HepG2 (cell line): ENCODE data around the gene ZDHHC3. TPM values are rescaled to one million over a fixed set of nuclear protein-coding genes. Genes with fewer than 3 reads are reported as not detected.

Source experiments
- ATAC-seq: fragments of 200-7000 bp; cut with Tn5 transposase; 3 replicates; pipeline ENCODE4 v1.9.1; 2020; ENCODE audit warnings: mild to moderate bottlenecking, moderate library complexity
- BruUV-seq: library from RNA; stranded (reverse); fragments of 400-500 nt; replicated peaks from 2 replicates; lab custom pipeline; 2021; lab: Mats Ljungman, UMichigan
- CTCF ChIA-PET: fragments of 300-600 bp; formaldehyde crosslinking; extraction: SDS; loops from one replicate; lab custom pipeline; 2021; ENCODE audit warnings: low total read pairs, inconsistent platforms, low intra/inter-chr PET ratio; lab: Yijun Ruan, JAX
- POLR2A ChIA-PET: fragments of 350-600 bp; sonication (Branson Sonifier 250); formaldehyde crosslinking; loops from one replicate; lab custom pipeline; 2020; ENCODE audit warnings: antibody characterized with exemption, inconsistent platforms; lab: Yijun Ruan, JAX
- DNase-seq: peaks from one replicate; pipeline ENCODE4 v3.0.0-alpha.2; 2015; ENCODE audit warnings: low spot score
- FAIRE-seq: peaks from 3 replicates; lab custom pipeline; 2011; peaks lifted over from hg19 to GRCh38; lab: Jason Lieb, UNC
- H2AFZ ChIP-seq: one replicate; pipeline ENCODE4 v1.6.1; 2011; ENCODE audit warnings: low read length, inconsistent platforms
- H3K27ac ChIP-seq: fragments of 300-600 bp; 3 replicates; pipeline ENCODE4 v1.8.0; 2011; ENCODE audit warnings: mixed run types, mild to moderate bottlenecking, mixed read lengths, low read length, inconsistent platforms; ENCODE audit not compliant: insufficient read depth; ENCODE audit errors: extremely low read length
- H3K27me3 ChIP-seq, 2 experiments: fragments of 200-600 bp in 1 of 2; 2 replicates in 1 of 2; 3 replicates in 1 of 2; pipeline versions ENCODE4 v1.6.0 to v1.8.0; 2011; ENCODE audit warnings: low read length in 2 of 2, mild to moderate bottlenecking in 2 of 2, moderate library complexity in 2 of 2, inconsistent platforms in 1 of 2; ENCODE audit not compliant: insufficient read depth in 2 of 2, control insufficient read depth in 1 of 2
- H3K36me3 ChIP-seq, 2 experiments: fragments of 200-600 bp in 1 of 2; replicated peaks in 1 of 2; 2 replicates in 1 of 2; 3 replicates in 1 of 2; pipeline versions ENCODE4 v1.5.1 to v1.8.0; 2011; ENCODE audit warnings: low read length in 2 of 2, inconsistent platforms in 1 of 2; ENCODE audit not compliant: insufficient read depth in 2 of 2, control insufficient read depth in 1 of 2
- H3K4me1 ChIP-seq: 2 replicates; pipeline ENCODE4 v1.5.1; 2012; ENCODE audit warnings: low read length, inconsistent platforms; ENCODE audit not compliant: insufficient read depth
- H3K4me2 ChIP-seq: 2 replicates; pipeline ENCODE4 v1.6.0; 2011; ENCODE audit warnings: low read depth, low read length, inconsistent platforms
- H3K4me3 ChIP-seq, 3 experiments: fragments of 200-600 bp in 1 of 3; sonication (generic), shearing (Covaris generic) in 1 of 3; replicated peaks in 1 of 3; 2 replicates each; pipeline ENCODE4 v1.5.1; 2011 to 2016; ENCODE audit warnings: low read length in 3 of 3, inconsistent platforms in 2 of 3, low read depth in 2 of 3, mild to moderate bottlenecking in 2 of 3, control low read depth in 1 of 3, mixed read lengths in 1 of 3; ENCODE audit not compliant: insufficient read depth in 1 of 3
- H3K79me2 ChIP-seq: one replicate; pipeline ENCODE4 v1.6.1; 2011; ENCODE audit warnings: low read length, inconsistent platforms; ENCODE audit not compliant: insufficient read depth
- H3K9ac ChIP-seq: 2 replicates; pipeline ENCODE4 v1.6.0; 2011; ENCODE audit warnings: mild to moderate bottlenecking, low read depth, low read length, inconsistent platforms; ENCODE audit not compliant: insufficient read depth
- H3K9me3 ChIP-seq: 2 replicates; pipeline ENCODE4 v1.5.1; 2012; ENCODE audit warnings: mild to moderate bottlenecking, low read length
- H4K20me1 ChIP-seq: 2 replicates; pipeline ENCODE4 v1.6.0; 2011; ENCODE audit warnings: inconsistent platforms, mild to moderate bottlenecking, low read length, moderate library complexity; ENCODE audit not compliant: insufficient read depth
- ELF3 ChIP-seq: IDR thresholded peaks from 2 replicates; pipeline ENCODE4 v1.6.1; 2016; ENCODE audit warnings: missing genetic modification reagents, missing compliant biosample characterization
- JUN ChIP-seq: sonication (generic); formaldehyde crosslinking; IDR thresholded peaks from 2 replicates; pipeline ENCODE4 v1.4.0; 2020; ENCODE audit warnings: mild to moderate bottlenecking, missing genetic modification reagents
- MEIS1 ChIP-seq: sonication (generic); formaldehyde crosslinking; IDR thresholded peaks from 2 replicates; pipeline ENCODE4 v1.9.0; 2021; ENCODE audit warnings: mild to moderate bottlenecking, missing genetic modification reagents, moderate library complexity, borderline replicate concordance
- NFIB ChIP-seq: sonication (generic); formaldehyde crosslinking; IDR thresholded peaks from 2 replicates; pipeline ENCODE4 v1.9.0; 2021; ENCODE audit warnings: missing genetic modification reagents, mild to moderate bottlenecking, borderline replicate concordance
- ONECUT2 ChIP-seq: sonication (generic); formaldehyde crosslinking; IDR thresholded peaks from 2 replicates; pipeline ENCODE4 v1.4.0; 2020; ENCODE audit warnings: missing genetic modification reagents
- PAX8 ChIP-seq: sonication (generic); formaldehyde crosslinking; IDR thresholded peaks from 2 replicates; pipeline ENCODE4 v1.8.0; 2022; ENCODE audit warnings: mild to moderate bottlenecking, missing genetic modification reagents, borderline replicate concordance
- RARG ChIP-seq: sonication (generic); formaldehyde crosslinking; IDR thresholded peaks from 2 replicates; pipeline ENCODE4 v1.4.0; 2020; ENCODE audit warnings: low read depth, mild to moderate bottlenecking, missing genetic modification reagents
- SMARCE1 ChIP-seq: fragments of 450-650 bp; IDR thresholded peaks from 2 replicates; pipeline ENCODE4 v1.6.1; 2017; ENCODE audit warnings: borderline replicate concordance
- ZKSCAN1 ChIP-seq: fragments of 150-350 bp; IDR thresholded peaks from 2 replicates; pipeline ENCODE4 v1.6.1; 2014; ENCODE audit warnings: low read length
- ZNF232 ChIP-seq: sonication (generic); formaldehyde crosslinking; IDR thresholded peaks from 2 replicates; pipeline ENCODE4 v1.4.0; 2020; ENCODE audit warnings: missing genetic modification reagents, borderline replicate concordance
- ZNF703 ChIP-seq: sonication (generic); formaldehyde crosslinking; IDR thresholded peaks from 2 replicates; pipeline ENCODE4 v1.5.1; 2020; ENCODE audit warnings: missing genetic modification reagents, mild to moderate bottlenecking, moderate library complexity, borderline replicate concordance
- ZNF775 ChIP-seq: sonication (generic); formaldehyde crosslinking; IDR thresholded peaks from 2 replicates; pipeline ENCODE4 v1.4.0; 2020; ENCODE audit warnings: missing genetic modification reagents, mild to moderate bottlenecking, moderate library complexity, borderline replicate concordance
- WGBS: methylation state at CpG from one replicate; pipeline ENCODE4 v1.1.6; 2017; ENCODE audit warnings: low lambda C conversion rate; 5-methylcytosine and 5-hydroxymethylcytosine counted together
- in situ Hi-C: cut with HindIII; loops from 2 replicates; pipeline ENCODE4 v1.10.0; 2017; ENCODE audit warnings: low pct_unique_long_range_greater_than_20kb; ENCODE audit not compliant: extremely low pct_ligation_motif_present
- intact Hi-C: fragments of 100-400 bp; cut with micrococcal nuclease; formaldehyde crosslinking; loops from one replicate; pipeline ENCODE4 v1.10.0; 2022; ENCODE audit not compliant: unreplicated experiment
- polyA plus RNA-seq, 8 experiments: library from polyadenylated mRNA; depleted of rRNA in 3 of 8; stranded (reverse) in 7 of 8; unstranded in 1 of 8; fragments of >200 nt; fragmentation: Illumina TruSeq in 4 of 8; extraction: Trizol in 4 of 8; gene quantifications; 2 replicates each; pipeline versions ENCODE4 v1.2.1 to v1.2.3, GENCODE V29; 2011 to 2016; ENCODE audit warnings: low read depth in 4 of 8, missing spikeins in 1 of 8, mixed read lengths in 1 of 8; ENCODE audit not compliant: insufficient read depth in 1 of 8
- total RNA-seq, 5 experiments: library from RNA; depleted of rRNA; stranded (reverse); fragments of >200 nt; fragmentation: Illumina TruSeq; extraction: Trizol; gene quantifications; 2 replicates each; pipeline ENCODE4 v1.2.3, GENCODE V29; 2016; ENCODE audit warnings: low read depth in 1 of 5

Gene ZDHHC3
- total and polyA plus RNA-seq, 2 of the 13 experiments (the other 11 are each of a cell fraction or from before 2014, with no cell fraction given), result 44.1 to 65.7 TPM

DNA sequence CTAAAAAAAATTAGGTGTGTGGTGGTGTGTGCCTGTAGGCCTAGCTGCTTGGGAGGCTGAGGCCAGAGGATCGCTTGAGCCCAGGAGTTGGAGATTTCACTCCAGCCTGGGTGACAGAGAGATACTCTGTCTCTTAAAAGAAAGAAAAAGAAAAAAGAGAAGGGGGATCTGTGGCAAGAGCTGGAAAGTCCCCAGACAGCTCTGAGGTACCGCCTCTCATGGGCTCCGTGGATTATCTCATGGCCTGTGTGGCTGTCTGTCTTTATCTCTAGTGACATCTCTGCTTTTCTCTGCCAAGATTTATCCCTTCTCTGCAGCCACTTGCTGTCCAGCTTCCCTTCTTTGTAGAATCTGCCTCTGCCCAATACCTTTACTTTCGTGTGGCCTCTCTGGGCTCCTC, 5.8 kb upstream of the ZDHHC3 start (continued):
- no peak for TF ChIP-seq PAX8 (CRISPR knock-in tag)
- TF ChIP-seq ELF3 (CRISPR knock-in tag), result no peak
- TF ChIP-seq ZKSCAN1, result no peak
- TF ChIP-seq NFIB (CRISPR knock-in tag), result no peak
- TF ChIP-seq JUN (CRISPR knock-in tag), result no peak
- TF ChIP-seq ZNF775 (CRISPR knock-in tag), result no peak
- TF ChIP-seq SMARCE1, result no peak
- TF ChIP-seq ZNF703 (CRISPR knock-in tag), result no peak
- no peak for TF ChIP-seq ONECUT2 (CRISPR knock-in tag)

DNA sequence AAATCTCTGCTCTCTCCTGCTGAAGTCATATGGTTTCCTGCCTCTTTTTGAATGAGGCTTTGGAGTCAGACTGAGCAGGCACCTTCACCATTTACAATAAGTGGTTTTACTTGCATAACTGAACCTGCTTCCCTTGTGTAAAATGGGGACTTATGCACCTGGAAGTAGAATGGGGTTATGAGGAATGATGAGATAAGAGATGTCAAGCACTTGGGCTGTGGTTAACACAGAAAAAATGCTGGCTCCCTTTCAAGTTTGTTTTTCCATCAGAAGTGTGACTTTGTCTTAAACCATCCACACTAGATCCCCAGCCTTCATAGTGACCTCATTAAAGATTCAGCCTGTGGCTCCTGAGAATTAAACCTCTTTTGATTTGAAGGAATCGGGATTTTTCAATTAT, 5.2 kb upstream of the ZDHHC3 start:
- H3K27ac ChIP-seq, result no peak overlapping the region
- CTCF ChIA-PET, result no interaction called here
- no peak for DNase-seq
- intact Hi-C loops, result no loop called here
- FAIRE-seq, result no peak
- BruUV-seq, result no TSS peak
- POLR2A ChIA-PET, result no interaction called here
- TF ChIP-seq ZNF232 (no peak), MEIS1 (CRISPR knock-in tag) (no peak), RARG (CRISPR knock-in tag) (no peak)
- TF ChIP-seq, all 625 proteins: peak for 0
- H3K27me3 ChIP-seq, result no peaks in the 10 kb centered on the region; a peak in 1 of 5 replicates
- H2AFZ ChIP-seq, result no peak overlapping the region
- no peak overlapping the region for H3K9ac ChIP-seq
- H3K4me2 ChIP-seq, result no peak overlapping the region
- H3K79me2 ChIP-seq, result peaks cover 86% of the 10 kb centered on the region
- H3K9me3 ChIP-seq, result no peaks in the 10 kb centered on the region
- in situ Hi-C loops, result no loop called here
- H4K20me1 ChIP-seq, result peaks cover 5% of the 10 kb centered on the region; the same call in 1 of the 2 replicates
- no peak for ATAC-seq
- H3K4me1 ChIP-seq, result peaks cover 61% of the 10 kb centered on the region
- peaks cover 2 to 5% of the 10 kb centered on the region in 2 experiments; a peak in 3 of 5 replicates for H3K36me3 ChIP-seq
- no peak overlapping the region for H3K4me3 ChIP-seq
- 95% methylated on average over 1 of the region's 1 CpG for WGBS
